ENCODE measurements around the gene HOMER1.

DNA sequence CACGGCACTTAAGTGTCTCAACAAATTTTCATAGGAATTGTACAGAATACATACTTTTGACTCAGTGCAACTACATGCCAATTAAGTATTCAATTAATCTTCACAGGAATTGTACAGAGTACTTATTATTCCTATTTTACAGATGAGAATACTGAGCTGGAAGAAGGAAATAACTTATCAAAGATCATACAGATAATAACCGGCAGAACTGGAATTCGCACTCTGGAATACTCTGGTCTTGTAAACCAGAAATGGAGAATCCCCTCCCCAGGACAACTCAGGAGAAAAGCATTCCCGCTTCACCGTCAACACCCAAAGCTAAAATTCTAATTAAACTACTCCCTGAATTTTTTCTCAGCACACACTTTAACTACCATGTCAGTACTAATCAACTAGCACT lies 112.7 kb downstream of the HOMER1 start:
- TF ChIP-seq, protein P1, sequence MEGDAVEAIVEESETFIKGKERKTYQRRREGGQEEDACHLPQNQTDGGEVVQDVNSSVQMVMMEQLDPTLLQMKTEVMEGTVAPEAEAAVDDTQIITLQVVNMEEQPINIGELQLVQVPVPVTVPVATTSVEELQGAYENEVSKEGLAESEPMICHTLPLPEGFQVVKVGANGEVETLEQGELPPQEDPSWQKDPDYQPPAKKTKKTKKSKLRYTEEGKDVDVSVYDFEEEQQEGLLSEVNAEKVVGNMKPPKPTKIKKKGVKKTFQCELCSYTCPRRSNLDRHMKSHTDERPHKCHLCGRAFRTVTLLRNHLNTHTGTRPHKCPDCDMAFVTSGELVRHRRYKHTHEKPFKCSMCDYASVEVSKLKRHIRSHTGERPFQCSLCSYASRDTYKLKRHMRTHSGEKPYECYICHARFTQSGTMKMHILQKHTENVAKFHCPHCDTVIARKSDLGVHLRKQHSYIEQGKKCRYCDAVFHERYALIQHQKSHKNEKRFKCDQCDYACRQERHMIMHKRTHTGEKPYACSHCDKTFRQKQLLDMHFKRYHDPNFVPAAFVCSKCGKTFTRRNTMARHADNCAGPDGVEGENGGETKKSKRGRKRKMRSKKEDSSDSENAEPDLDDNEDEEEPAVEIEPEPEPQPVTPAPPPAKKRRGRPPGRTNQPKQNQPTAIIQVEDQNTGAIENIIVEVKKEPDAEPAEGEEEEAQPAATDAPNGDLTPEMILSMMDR (IDR thresholded peaks at IDR 0.05), result no peak
- no peak for TF ChIP-seq POLR2A (IDR thresholded peaks at IDR 0.05)
